GM12891 (cell line): ENCODE data around the gene ORMDL3.

ENCODE experiments used
- POLR2A ChIP-seq: IDR thresholded peaks from 2 replicates; pipeline ENCODE4 v1.6.1; 2011; ENCODE audit warnings: low read depth, low read length, control low read depth
- POLR2AphosphoS5 ChIP-seq: IDR thresholded peaks from 2 replicates; pipeline ENCODE4 v1.6.1; 2011; ENCODE audit warnings: low read depth, low read length, control low read depth
- TAF1 ChIP-seq: IDR thresholded peaks from 2 replicates; pipeline ENCODE4 v1.6.1; 2011; ENCODE audit warnings: low read depth, low read length, control low read depth

DNA sequence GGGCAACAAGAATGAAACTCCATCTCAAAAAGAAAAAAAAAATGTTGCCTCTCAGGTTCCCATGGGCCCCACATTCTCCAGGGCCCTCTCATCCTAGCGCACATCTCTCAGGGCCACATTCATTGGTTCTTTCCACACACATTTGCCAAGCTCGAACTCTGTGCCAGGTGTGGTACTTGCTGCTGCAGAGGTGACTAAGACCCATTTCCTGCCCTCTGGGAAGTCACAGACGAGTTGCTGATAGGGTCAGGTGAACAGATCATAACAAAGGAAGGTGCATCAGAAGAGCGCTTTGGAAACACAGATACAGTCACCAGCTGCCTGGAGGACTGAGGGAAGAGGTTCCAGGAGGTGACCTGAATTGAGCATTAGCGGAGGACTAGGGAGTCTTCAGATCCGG is 36.4 kb upstream of the ORMDL3 start:
- TF ChIP-seq POLR2AphosphoS5 = no peak
- TF ChIP-seq POLR2A = no peak
- TF ChIP-seq TAF1 = no peak
